Astrocyte (in vitro differentiated cells and primary cell): Measurements from ENCODE around the gene ATP2B3. TPM values are rescaled to one million over a fixed set of nuclear protein-coding genes. Genes with fewer than 3 reads are reported as not detected.

Source experiments
- DNase-seq: peaks from one replicate; pipeline ENCODE4 v3.0.0-alpha.2; 2010; ENCODE audit warnings: low read depth
- FAIRE-seq: peaks from 2 replicates; lab custom pipeline; 2011; peaks lifted over from hg19 to GRCh38; lab: Jason Lieb, UNC
- H2AFZ ChIP-seq: 2 replicates; pipeline ENCODE4 v1.6.0; 2012; ENCODE audit warnings: low read depth, low read length, inconsistent platforms
- H3K27ac ChIP-seq: 2 replicates; pipeline ENCODE4 v1.5.1; 2011; ENCODE audit warnings: low read depth, low read length, inconsistent platforms
- H3K27me3 ChIP-seq: 2 replicates; pipeline ENCODE4 v1.6.0; 2011; ENCODE audit warnings: low read length, inconsistent platforms; ENCODE audit not compliant: insufficient read depth
- H3K36me3 ChIP-seq: 2 replicates; pipeline ENCODE4 v1.5.1; 2011; ENCODE audit warnings: low read length, inconsistent platforms; ENCODE audit not compliant: insufficient read depth
- H3K4me1 ChIP-seq: 2 replicates; pipeline ENCODE4 v1.5.1; 2011; ENCODE audit warnings: low read length, inconsistent platforms; ENCODE audit not compliant: insufficient read depth
- H3K4me2 ChIP-seq: 2 replicates; pipeline ENCODE4 v1.6.0; 2012; ENCODE audit warnings: low read length, inconsistent platforms
- H3K4me3 ChIP-seq: 2 replicates; pipeline ENCODE4 v1.5.1; 2011; ENCODE audit warnings: low read depth, mild to moderate bottlenecking, low read length, inconsistent platforms; ENCODE audit not compliant: insufficient read depth
- H3K79me2 ChIP-seq: 2 replicates; pipeline ENCODE4 v1.6.0; 2012; ENCODE audit warnings: mild to moderate bottlenecking, low read length, inconsistent platforms; ENCODE audit not compliant: insufficient read depth
- H3K9ac ChIP-seq: 2 replicates; pipeline ENCODE4 v1.6.0; 2012; ENCODE audit warnings: mild to moderate bottlenecking, low read length, inconsistent platforms
- H3K9me3 ChIP-seq: 2 replicates; pipeline ENCODE4 v1.5.1; 2012; ENCODE audit warnings: low read depth, mild to moderate bottlenecking, low read length, inconsistent platforms; ENCODE audit not compliant: insufficient read depth
- H4K20me1 ChIP-seq: 2 replicates; pipeline ENCODE4 v1.6.0; 2012; ENCODE audit warnings: low read length, inconsistent platforms; ENCODE audit not compliant: insufficient read depth
- H3K27ac Mint-ChIP-seq: one replicate; pipeline ENCODE4 v1.8.0; 2021; ENCODE audit warnings: mild to moderate bottlenecking, mixed read lengths; ENCODE audit not compliant: unreplicated experiment
- H3K27me3 Mint-ChIP-seq: one replicate; pipeline ENCODE4 v1.8.0; 2021; ENCODE audit warnings: low read depth, mixed read lengths; ENCODE audit not compliant: unreplicated experiment
- H3K36me3 Mint-ChIP-seq: one replicate; pipeline ENCODE4 v1.8.0; 2021; ENCODE audit warnings: low read depth, mixed read lengths; ENCODE audit not compliant: unreplicated experiment
- H3K4me1 Mint-ChIP-seq: one replicate; pipeline ENCODE4 v1.8.0; 2021; ENCODE audit warnings: low read depth, mixed read lengths; ENCODE audit not compliant: unreplicated experiment
- H3K4me3 Mint-ChIP-seq: one replicate; pipeline ENCODE4 v1.8.0; 2021; ENCODE audit warnings: mild to moderate bottlenecking, moderate library complexity, mixed read lengths; ENCODE audit not compliant: unreplicated experiment
- H3K9me3 Mint-ChIP-seq: one replicate; pipeline ENCODE4 v1.8.0; 2021; ENCODE audit warnings: mild to moderate bottlenecking, mixed read lengths; ENCODE audit not compliant: unreplicated experiment
- CTCF ChIP-seq: IDR thresholded peaks from 2 replicates; pipeline ENCODE4 v1.5.1; 2011; ENCODE audit warnings: low read depth, mild to moderate bottlenecking, inconsistent platforms, low read length, moderate library complexity; ENCODE audit not compliant: insufficient read depth
- EZH2 ChIP-seq: IDR thresholded peaks from 2 replicates; pipeline ENCODE4 v1.6.1; 2012; ENCODE audit warnings: mild to moderate bottlenecking, low read length, inconsistent platforms; ENCODE audit not compliant: insufficient read depth
- total RNA-seq: library from RNA; stranded (reverse); gene quantifications from 2 replicates; pipeline ENCODE4 v1.2.1, GENCODE V29; 2021

ATP2B3 gene
- total RNA-seq, 1 donor from 2014 or later = 0.52 TPM

- H4K20me1 ChIP-seq = no peaks in the 10 kb centered on the region
- no peak overlapping the region for H3K4me2 ChIP-seq
- Mint-ChIP-seq H3K27me3 (peaks cover 26% of the 10 kb centered on the region), H3K4me3 (no peak overlapping the region), H3K27ac (no peak overlapping the region), H3K9me3 (no peaks in the 10 kb centered on the region), H3K36me3 (no peaks in the 10 kb centered on the region), H3K4me1 (no peaks in the 10 kb centered on the region)
- H3K79me2 ChIP-seq = no peaks in the 10 kb centered on the region
- H3K9me3 ChIP-seq = no peaks in the 10 kb centered on the region
- H3K9ac ChIP-seq = no peak overlapping the region
- no peak overlapping the region for H2AFZ ChIP-seq
- TF ChIP-seq EZH2 (no peak), CTCF (no peak)
- no peaks in the 10 kb centered on the region for H3K27me3 ChIP-seq
- no peaks in the 10 kb centered on the region for H3K36me3 ChIP-seq
- FAIRE-seq (no peak), DNase-seq (no peak)
- H3K4me3 ChIP-seq = no peak overlapping the region
- no peak overlapping the region for H3K27ac ChIP-seq
- no peaks in the 10 kb centered on the region for H3K4me1 ChIP-seq
These were observed 39.3 kb downstream of the ATP2B3 start for GRCh38 chrX:153556767-153557166.

GRCh38 chrX:153557618-153558355 lies 40.3 kb downstream of the ATP2B3 start:
- Histone ChIP-seq H3K4me1 (no peaks in the 10 kb centered on the region), H3K36me3 (no peaks in the 10 kb centered on the region), H3K79me2 (no peaks in the 10 kb centered on the region), H4K20me1 (no peaks in the 10 kb centered on the region), H3K9ac (no peak overlapping the region), H3K27ac (no peak overlapping the region), H3K4me3 (no peak overlapping the region), H2AFZ (no peak overlapping the region), H3K27me3 (no peaks in the 10 kb centered on the region), H3K4me2 (no peak overlapping the region), H3K9me3 (no peaks in the 10 kb centered on the region)
- no peak overlapping the region for H3K27ac Mint-ChIP-seq
- TF ChIP-seq CTCF (no peak), EZH2 (no peak)
- H3K9me3 Mint-ChIP-seq = no peaks in the 10 kb centered on the region
- FAIRE-seq (no peak), DNase-seq (no peak)
- H3K4me1 Mint-ChIP-seq = no peaks in the 10 kb centered on the region
- no peak overlapping the region for H3K4me3 Mint-ChIP-seq
- H3K36me3 Mint-ChIP-seq = no peaks in the 10 kb centered on the region
- peaks cover 28% of the 10 kb centered on the region for H3K27me3 Mint-ChIP-seq

GRCh38 chrX:153560000-153560399 lies 42.6 kb downstream of the ATP2B3 start:
- Histone ChIP-seq H3K27me3 (no peaks in the 10 kb centered on the region), H3K4me3 (no peak overlapping the region), H3K79me2 (no peaks in the 10 kb centered on the region), H3K4me1 (no peaks in the 10 kb centered on the region), H3K27ac (no peak overlapping the region), H3K4me2 (no peak overlapping the region), H3K9me3 (no peaks in the 10 kb centered on the region), H3K9ac (no peak overlapping the region), H3K36me3 (no peaks in the 10 kb centered on the region), H4K20me1 (no peaks in the 10 kb centered on the region), H2AFZ (no peak overlapping the region)
- Mint-ChIP-seq H3K4me1 (no peaks in the 10 kb centered on the region), H3K9me3 (no peaks in the 10 kb centered on the region), H3K36me3 (no peaks in the 10 kb centered on the region), H3K4me3 (no peak overlapping the region), H3K27ac (no peak overlapping the region), H3K27me3 (peaks cover 24% of the 10 kb centered on the region)
- DNase-seq = no peak
- TF ChIP-seq CTCF (no peak), EZH2 (no peak)
- FAIRE-seq = no peak
